ENCODE results near the gene TMEM253.

TMEM253 gene

GRCh38 chr14:21100931-21101330 is at the start of gene TMEM253:
TSS of gene TMEM253 (plus strand) at chr14:21101066. CDS start at chr14:21101344, 278 bp downstream.
- Mint-ChIP-seq H3K4me3 (no peak within 1 kb of the TSS), H3K27me3 (ENCODE audit: low read depth) (peaks cover 14% of the 10 kb centered on the region)

DNA sequence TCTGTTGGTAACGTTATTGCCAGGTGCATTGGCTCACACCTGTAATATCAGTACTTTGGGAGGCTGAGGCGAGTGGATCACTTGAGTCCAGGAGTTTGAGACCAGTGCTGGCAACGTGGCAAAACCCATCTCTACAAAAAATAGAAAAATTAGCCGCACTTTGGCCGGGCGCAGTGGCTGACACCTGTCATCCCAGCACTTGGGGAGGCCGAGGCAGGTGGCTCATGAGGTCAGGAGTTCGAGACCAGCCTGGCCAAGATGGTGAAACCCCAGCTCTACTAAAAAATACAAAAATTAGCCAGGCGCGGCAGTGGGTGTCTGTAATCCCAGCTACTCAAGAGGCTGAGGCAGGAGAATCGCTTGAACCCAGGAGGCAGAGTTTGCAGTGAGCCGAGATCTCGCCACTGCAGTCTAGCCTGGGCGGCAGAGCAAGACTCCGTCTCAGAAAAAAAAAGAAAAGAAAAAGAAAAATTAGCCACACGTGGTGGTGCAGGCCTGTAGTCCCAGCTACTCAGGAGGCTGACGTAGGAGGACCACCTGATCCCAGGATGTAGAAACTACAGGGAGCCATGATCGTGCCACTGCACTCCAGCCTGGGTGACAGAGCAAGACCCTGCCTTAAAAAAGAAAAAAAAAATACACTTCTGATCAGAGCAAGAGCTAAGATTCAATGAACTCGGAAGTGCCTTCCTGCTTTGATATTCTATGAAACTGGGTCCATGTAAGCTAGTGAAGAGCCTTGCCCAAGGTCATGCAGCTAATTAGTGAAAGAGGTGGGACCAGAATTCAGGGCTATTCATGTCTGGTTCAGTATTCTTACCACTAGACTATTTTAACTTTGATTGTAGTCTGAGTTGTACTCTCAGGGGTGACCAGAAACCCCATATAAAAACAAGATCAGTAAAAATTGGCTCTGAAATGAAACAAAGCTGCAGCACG is 47.4 kb upstream of the TMEM253 start:
- no peaks in the 10 kb centered on the region for H3K4me1 Mint-ChIP-seq (ENCODE audit: low read depth)
- no peak overlapping the region for H3K4me3 Mint-ChIP-seq
- H3K36me3 Mint-ChIP-seq (ENCODE audit: low read depth): no peaks in the 10 kb centered on the region
- peaks cover 8% of the 10 kb centered on the region for H3K27me3 Mint-ChIP-seq (ENCODE audit: low read depth)
- H3K9me3 Mint-ChIP-seq: no peaks in the 10 kb centered on the region
- no peak overlapping the region for H3K27ac Mint-ChIP-seq

More at GRCh38 chr14:21100931-21101330, at the start of gene TMEM253:
- Mint-ChIP-seq H3K36me3 (ENCODE audit: low read depth) (no peaks in the 10 kb centered on the region), H3K9me3 (no peaks in the 10 kb centered on the region), H3K4me1 (ENCODE audit: low read depth) (peaks cover 34% of the 10 kb centered on the region), H3K27ac (peak within 1 kb of the TSS; percentile 81)

- peaks cover 6% of the 10 kb centered on the region for H3K27me3 Mint-ChIP-seq (ENCODE audit: low read depth)
- H3K4me3 Mint-ChIP-seq: no peak overlapping the region
- H3K9me3 Mint-ChIP-seq: no peaks in the 10 kb centered on the region
- H3K36me3 Mint-ChIP-seq (ENCODE audit: low read depth): no peaks in the 10 kb centered on the region
- H3K27ac Mint-ChIP-seq: no peak overlapping the region
- H3K4me1 Mint-ChIP-seq (ENCODE audit: low read depth): no peaks in the 10 kb centered on the region
Measured at GRCh38 chr14:21054123-21054767, 46.6 kb upstream of the TMEM253 start.

- Mint-ChIP-seq H3K4me3 (no peak overlapping the region), H3K27ac (no peak overlapping the region), H3K9me3 (no peaks in the 10 kb centered on the region), H3K4me1 (ENCODE audit: low read depth) (no peaks in the 10 kb centered on the region), H3K27me3 (ENCODE audit: low read depth) (peaks cover 4% of the 10 kb centered on the region), H3K36me3 (ENCODE audit: low read depth) (no peaks in the 10 kb centered on the region)
Measured at GRCh38 chr14:21054768-21055145, 46.1 kb upstream of the TMEM253 start.

DNA sequence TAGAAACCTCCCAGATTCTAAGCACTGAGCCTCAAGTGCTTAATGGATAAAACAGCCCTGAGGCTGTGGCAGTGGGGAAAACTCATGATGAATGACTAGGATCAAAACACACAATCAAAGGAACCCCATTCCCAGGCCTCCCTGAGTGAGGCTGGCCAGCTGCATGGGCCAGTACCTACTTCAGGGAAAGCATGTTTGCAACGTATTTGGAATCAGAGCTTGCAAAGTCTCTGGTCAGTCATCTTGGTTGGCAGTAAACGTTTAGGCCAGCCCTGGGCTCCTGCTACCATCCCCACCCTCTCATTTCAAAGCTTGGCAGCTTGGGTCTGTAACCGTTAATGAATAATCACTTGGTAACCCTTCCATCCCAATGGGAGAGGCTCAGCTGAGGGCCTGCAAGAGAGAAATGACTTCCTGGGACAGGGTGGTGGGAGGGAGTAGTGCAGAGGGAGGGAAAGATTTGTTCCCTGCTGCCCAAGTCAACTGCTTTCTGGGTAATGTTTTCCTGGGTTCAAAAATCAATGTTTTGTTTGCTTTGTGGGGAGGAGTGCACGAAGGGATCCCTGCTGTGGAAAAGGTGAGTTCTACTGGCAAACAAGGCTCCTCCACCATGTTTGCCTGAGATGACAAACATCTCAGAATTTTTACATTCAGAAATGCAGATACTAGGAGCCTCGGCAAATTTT is 45.3 kb upstream of the TMEM253 start:
- Mint-ChIP-seq H3K27me3 (ENCODE audit: low read depth) (peaks cover 8% of the 10 kb centered on the region), H3K36me3 (ENCODE audit: low read depth) (no peaks in the 10 kb centered on the region), H3K27ac (no peak overlapping the region), H3K4me3 (no peak overlapping the region), H3K4me1 (ENCODE audit: low read depth) (no peaks in the 10 kb centered on the region), H3K9me3 (no peaks in the 10 kb centered on the region)

DNA sequence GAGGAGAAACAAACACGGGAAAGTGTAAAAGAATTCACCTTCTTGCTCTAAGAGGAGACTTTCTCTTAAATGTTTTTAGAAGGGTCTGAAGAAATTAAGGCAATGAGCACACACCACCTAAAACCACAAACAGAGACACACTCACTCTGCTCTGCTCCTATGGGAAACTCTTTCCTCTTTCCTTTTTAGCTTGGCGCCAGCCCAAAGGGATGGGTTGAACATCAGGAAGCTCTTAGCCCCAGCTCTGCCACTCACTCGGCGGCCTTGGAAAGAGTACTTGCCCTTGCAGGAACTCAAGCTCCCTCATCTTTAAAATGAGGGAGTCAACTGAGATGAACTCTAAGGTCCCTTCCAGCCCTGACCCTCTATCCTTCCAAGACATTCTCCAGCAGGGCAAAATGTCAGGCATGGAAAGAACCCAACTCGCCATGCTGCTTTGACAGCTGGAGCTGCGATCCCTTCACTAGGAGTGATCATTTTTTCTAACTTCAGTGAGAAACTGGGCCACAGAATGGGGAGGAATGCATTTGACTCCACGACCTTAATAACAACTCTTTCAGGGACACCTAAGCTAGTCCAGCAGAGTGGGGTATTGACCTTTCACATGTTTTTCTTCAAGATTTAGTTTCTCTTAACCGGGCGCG is 44.2 kb upstream of the TMEM253 start:
- Mint-ChIP-seq H3K36me3 (ENCODE audit: low read depth) (no peaks in the 10 kb centered on the region), H3K9me3 (no peaks in the 10 kb centered on the region), H3K27me3 (ENCODE audit: low read depth) (peaks cover 16% of the 10 kb centered on the region), H3K4me3 (no peak overlapping the region), H3K4me1 (ENCODE audit: low read depth) (no peaks in the 10 kb centered on the region), H3K27ac (no peak overlapping the region)

- peaks cover 16% of the 10 kb centered on the region for H3K27me3 Mint-ChIP-seq (ENCODE audit: low read depth)
- no peaks in the 10 kb centered on the region for H3K4me1 Mint-ChIP-seq (ENCODE audit: low read depth)
- H3K36me3 Mint-ChIP-seq (ENCODE audit: low read depth): no peaks in the 10 kb centered on the region
- H3K9me3 Mint-ChIP-seq: no peaks in the 10 kb centered on the region
- H3K27ac Mint-ChIP-seq: no peak within 1 kb of the TSS
- H3K4me3 Mint-ChIP-seq: no peak within 1 kb of the TSS
Measured at GRCh38 chr14:21057803-21058675, 42.8 kb upstream of the TMEM253 start, which contains the start of gene RNASE8. TSS of gene RNASE8 (plus strand) at chr14:21057822. CDS start at chr14:21057893, 71 bp downstream.

GRCh38 chr14:21058903-21059302 is 42.0 kb upstream of the TMEM253 start:
- Mint-ChIP-seq H3K36me3 (ENCODE audit: low read depth) (no peaks in the 10 kb centered on the region), H3K4me3 (no peak overlapping the region), H3K9me3 (no peaks in the 10 kb centered on the region), H3K27ac (no peak overlapping the region), H3K4me1 (ENCODE audit: low read depth) (no peaks in the 10 kb centered on the region), H3K27me3 (ENCODE audit: low read depth) (peaks cover 22% of the 10 kb centered on the region)

GRCh38 chr14:21059842-21060613 is 40.8 kb upstream of the TMEM253 start:
- peaks cover 24% of the 10 kb centered on the region for H3K27me3 Mint-ChIP-seq (ENCODE audit: low read depth)
- H3K4me1 Mint-ChIP-seq (ENCODE audit: low read depth): no peaks in the 10 kb centered on the region
- no peak overlapping the region for H3K27ac Mint-ChIP-seq
- no peaks in the 10 kb centered on the region for H3K36me3 Mint-ChIP-seq (ENCODE audit: low read depth)
- no peak overlapping the region for H3K4me3 Mint-ChIP-seq
- no peaks in the 10 kb centered on the region for H3K9me3 Mint-ChIP-seq

- no peaks in the 10 kb centered on the region for H3K4me1 Mint-ChIP-seq (ENCODE audit: low read depth)
- no peaks in the 10 kb centered on the region for H3K9me3 Mint-ChIP-seq
- H3K4me3 Mint-ChIP-seq: no peak overlapping the region
- no peak overlapping the region for H3K27ac Mint-ChIP-seq
- H3K36me3 Mint-ChIP-seq (ENCODE audit: low read depth): no peaks in the 10 kb centered on the region
- peaks cover 32% of the 10 kb centered on the region for H3K27me3 Mint-ChIP-seq (ENCODE audit: low read depth)
Measured at GRCh38 chr14:21060614-21061346, 40.1 kb upstream of the TMEM253 start.

- no peak overlapping the region for H3K27ac Mint-ChIP-seq
- peaks cover 36% of the 10 kb centered on the region for H3K27me3 Mint-ChIP-seq (ENCODE audit: low read depth)
- no peaks in the 10 kb centered on the region for H3K4me1 Mint-ChIP-seq (ENCODE audit: low read depth)
- no peak overlapping the region for H3K4me3 Mint-ChIP-seq
- H3K9me3 Mint-ChIP-seq: no peaks in the 10 kb centered on the region
- no peaks in the 10 kb centered on the region for H3K36me3 Mint-ChIP-seq (ENCODE audit: low read depth)
Measured at GRCh38 chr14:21061347-21061668, 39.6 kb upstream of the TMEM253 start.

- no peaks in the 10 kb centered on the region for H3K9me3 Mint-ChIP-seq
- H3K4me3 Mint-ChIP-seq: no peak overlapping the region
- H3K27ac Mint-ChIP-seq: no peak overlapping the region
- peaks cover 53% of the 10 kb centered on the region for H3K27me3 Mint-ChIP-seq (ENCODE audit: low read depth)
- H3K36me3 Mint-ChIP-seq (ENCODE audit: low read depth): no peaks in the 10 kb centered on the region
- H3K4me1 Mint-ChIP-seq (ENCODE audit: low read depth): peaks cover under 1% of the 10 kb centered on the region
Measured at GRCh38 chr14:21063479-21063878, 37.4 kb upstream of the TMEM253 start.

Measured in T-helper 1 cell treated with Interleukin-12 subunit alpha and Interleukin-12 subunit beta and Interleukin-4 antibody, amounts not matched to agents 30 μg/mL and 1 μg/mL, for 36 hours (primary cell).